ENCODE results near the gene ROR2.

ROR2 gene

DNA sequence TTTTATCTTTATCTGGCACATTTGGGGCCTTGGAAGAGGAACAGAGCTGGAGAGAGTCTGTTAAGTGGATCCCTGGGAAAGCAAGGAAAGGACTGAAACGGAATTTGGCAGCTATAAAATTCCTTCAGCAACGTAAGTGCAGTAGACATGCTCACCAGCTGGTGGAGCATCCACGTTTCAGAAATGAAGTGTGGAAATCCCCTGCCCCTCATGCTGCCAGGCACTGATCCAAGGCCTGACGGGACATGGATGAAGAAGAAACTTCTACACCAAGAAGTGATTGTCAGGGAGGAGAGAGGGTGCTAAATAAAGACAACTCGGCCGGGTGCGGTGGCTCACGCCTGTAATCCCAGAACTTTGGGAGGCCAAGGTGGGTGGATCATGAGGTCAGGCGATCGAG is 209.3 kb downstream of the ROR2 start:
- DNase-seq = no peak

DNA sequence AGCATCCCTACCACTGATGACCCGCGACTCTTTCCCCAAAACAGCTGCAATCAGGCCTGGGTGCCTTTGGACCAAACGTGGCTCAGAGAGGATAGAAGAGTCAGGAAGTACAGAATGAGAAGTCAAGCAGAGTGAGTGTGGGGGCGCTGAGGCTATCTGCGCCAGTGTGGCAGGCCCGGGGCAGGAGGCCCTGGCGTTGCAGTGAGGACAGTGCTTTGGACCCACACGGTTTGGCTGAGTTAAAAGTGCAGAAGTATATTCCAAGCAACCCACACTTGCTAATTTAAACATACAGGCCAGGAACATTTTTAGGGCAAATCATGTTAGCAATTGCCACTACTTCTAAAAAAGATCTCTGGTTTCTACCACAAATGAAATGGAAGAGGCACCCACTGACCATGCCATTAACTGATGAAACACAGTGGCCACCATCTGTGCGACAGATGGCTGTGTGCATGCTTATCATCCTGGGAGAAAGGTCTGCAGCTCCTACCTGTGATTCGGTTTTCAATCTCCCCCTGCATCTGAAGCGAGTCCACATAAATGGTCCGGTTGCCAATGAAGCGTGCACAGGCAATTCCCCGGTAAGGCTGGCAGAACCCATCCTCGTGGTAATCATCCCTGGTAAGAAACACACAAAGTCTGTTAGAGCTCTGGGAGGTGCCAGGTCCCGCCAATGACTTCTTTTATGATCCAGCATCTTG is 213.0 kb downstream of the ROR2 start:
- no peak for DNase-seq

DNA sequence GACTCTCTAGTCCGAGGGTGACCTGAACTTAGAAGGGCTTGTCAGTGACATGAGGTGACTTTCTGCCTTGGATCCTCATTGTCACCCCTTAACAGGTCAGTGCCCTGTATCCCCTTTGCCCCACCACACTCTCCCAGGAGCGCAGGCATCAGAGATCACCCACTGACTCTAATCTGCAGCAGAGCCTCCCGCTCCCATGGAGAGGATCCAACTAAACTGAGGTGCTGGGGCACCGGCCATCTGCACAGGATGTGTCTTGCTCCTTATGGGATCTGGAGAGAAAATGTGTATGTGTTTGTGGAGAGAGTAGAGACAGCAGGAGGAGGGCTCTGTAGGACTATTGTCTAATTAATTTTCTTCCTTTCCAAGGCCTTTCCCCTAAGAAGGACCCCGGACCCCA is 213.7 kb downstream of the ROR2 start:
- no peak for DNase-seq

DNA sequence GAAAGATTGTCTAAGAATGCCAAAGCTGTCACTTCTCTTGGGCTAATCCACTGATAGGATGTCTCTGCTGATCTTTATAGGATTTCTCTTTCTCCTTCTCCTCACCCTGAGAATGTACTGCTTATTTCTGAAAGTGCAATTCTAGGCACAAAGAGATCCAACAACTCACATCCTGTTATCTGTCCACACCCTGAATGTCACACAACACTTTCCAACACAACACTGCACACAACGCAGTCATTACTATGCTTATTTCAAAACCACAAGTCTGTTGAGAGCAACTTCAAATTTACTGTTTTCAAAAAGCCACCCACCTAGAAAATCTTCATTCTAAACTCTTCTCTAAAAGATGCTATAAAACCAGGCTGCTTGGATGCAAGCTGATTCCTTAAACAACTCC is 215.0 kb downstream of the ROR2 start:
- no peak for DNase-seq

DNA sequence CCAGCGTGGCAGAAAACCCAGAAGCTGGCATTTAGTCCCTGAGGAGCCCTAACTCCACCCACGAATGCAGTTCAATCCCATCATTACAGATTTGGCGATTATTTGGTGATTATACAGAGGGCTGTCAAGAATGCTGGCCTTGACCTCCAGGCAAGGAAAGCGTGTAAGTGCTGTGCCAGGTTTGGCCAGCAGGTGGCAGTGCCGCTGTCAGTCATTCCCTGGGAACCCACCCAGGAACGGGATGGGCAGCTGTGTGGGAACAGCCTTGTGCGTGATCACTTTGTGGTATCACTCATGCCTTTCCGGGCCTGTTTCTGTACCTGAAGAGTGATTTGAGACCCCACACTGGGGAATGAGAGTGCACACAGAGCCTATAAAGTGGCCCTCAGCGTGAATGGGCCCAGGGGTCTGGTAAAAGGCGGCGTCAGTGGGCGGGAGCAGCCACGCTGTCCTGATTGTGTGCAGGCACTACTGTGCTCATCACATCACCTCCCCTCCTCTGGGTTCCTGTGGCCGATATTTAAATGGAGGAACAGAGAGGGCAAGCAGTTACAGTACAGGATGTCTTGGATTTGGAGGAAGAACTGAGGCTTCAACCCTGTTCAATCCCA is 215.6 kb downstream of the ROR2 start:
- DNase-seq = peak; percentile 53

DNA sequence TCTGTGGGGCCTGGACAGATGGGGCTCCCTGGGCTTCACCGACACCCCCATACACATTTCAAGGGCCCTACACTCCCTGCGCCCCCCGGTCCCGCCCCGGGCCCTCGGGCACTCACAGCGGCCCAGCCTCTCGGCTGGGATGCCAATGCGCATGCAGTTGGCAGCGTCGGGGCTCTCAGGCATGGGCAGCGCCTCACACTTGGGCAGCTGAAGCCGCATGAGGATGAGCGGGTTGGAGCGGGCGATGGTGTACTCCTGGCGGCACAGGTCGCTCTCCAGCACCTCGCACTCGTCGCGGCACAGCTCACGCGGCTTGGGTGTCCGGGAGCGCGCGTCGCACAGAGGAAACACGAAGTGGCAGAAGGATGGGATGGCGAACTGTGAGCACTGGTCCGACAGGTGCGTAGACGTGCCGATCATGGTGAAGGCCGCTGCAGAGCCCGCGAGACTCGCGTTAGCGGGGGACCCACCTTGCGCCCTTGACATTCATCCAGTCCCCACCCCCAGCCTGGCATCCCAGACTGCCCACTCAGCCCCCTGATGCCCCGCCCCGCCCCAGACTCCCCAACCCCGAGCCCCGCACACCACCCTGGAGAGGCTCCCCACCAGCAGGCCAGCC is 216.9 kb downstream of the ROR2 start:
- DNase-seq = no peak

DNA sequence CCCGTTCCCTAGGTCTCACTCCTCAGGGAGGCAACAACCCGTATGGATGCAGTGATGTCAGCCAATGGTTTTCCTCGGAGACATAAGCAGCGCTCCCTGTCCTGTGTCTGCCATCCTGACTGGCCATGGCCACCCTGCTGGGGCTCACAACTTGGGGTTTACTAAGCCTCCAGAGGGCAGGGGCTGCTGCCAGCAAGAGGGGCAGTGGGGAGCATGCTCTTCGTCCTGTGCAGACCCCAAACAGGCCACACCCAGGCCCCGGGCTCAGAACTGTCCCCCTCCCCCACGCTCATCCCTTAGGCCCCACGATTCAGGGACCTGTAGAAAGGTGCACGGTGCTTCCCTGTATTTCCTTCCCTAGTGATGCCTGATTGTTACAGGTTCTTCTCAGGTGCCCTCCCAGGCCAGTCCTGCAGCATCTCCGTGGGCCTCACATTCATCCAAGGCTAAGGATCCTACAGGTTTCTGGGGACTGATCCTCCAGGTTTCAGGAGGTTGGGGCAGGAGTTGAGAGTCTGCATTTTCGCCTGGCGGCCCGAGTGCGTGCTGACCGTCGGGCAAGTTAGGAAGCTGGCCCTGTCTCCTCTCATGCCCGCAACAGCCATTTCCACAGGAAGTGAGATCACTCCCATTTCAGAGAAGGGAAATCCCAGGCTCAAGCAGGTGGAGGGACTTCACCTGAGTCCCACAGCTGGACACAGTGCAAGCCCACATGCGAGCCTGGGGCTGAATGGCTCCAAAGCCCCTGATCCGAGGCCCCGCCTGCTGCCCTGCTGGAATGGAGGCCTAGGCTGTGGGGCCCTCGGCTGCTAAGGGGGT is 217.6 kb downstream of the ROR2 start:
- no peak for DNase-seq

DNA sequence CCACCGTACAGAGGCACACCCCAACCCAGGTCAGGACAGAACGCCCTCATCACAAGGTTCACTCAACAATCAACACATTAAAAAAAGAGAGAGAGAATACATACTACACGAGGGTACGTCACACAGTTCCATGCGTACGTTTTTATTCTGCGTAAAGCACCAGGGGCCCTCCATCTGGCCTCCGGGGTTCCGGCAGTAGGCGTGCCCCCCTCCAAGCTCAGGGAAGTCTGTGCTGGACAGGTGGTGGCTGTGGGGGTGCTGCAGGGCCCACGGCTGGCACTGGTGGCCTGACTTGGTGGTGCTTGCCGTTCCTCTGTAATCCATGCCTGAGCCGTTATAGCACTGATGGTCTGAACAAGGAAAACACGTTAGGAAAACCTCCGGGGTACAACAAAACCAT is 219.2 kb downstream of the ROR2 start:
- DNase-seq = no peak

DNA sequence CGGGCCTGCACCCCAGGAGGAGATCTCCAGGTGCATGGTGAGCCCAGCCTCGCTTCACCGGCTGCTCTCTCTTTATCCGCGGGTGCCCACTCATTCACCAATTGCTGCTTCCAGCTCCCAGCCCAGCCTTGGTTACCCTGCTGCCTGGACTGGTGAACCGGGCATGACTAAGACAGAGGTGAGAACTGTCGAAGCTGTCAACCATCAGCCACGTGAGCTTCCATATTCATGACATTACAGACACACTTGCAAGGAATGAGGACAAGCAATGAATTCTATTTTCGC is 220.5 kb downstream of the ROR2 start:
- no peak for DNase-seq

DNA sequence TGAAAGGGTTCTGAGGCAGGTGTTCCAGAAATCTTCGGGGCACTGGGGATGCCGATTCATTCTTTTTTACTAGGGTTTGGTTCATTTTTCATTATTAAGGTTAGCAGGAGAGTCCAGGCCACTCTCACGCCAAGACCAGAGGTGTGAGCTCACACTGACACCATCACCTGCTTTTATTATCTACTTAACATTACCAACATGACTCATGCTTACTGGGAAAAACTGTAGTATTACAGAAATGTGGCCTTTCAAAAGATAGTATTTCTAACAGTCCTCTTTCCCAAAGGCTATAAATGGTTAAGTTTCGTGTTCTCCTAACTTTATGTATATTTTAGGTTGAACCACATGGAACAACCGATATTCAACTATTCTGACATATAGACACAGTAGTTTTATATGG is 222.1 kb downstream of the ROR2 start:
- no peak for DNase-seq

DNA sequence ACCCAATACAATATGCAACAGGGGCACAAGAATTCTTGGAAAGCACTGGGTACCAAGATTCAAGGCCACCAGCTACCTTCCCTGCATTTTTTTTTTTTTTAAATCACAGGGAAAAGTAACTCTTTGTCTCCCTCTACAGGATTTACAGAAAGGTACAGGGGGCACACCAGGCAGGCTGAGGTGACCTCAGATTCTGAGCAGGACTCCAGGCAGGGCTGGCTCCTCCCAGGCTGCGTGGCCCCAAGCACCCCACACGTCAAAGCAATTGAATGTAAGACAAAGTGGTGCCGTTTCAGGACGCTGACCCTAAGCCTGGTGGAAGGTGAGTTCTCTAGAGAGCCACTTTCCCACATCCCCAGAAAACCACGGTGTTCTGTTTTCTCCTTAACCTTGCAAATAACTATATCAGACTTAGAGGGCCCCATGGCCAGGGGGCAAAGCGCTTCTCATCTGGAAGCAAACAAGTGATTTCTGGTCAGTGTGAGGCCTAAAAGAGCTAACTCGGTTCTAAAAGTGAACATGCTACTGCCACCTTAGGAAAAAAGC is 222.6 kb downstream of the ROR2 start:
- peak; percentile 39 for DNase-seq

DNA sequence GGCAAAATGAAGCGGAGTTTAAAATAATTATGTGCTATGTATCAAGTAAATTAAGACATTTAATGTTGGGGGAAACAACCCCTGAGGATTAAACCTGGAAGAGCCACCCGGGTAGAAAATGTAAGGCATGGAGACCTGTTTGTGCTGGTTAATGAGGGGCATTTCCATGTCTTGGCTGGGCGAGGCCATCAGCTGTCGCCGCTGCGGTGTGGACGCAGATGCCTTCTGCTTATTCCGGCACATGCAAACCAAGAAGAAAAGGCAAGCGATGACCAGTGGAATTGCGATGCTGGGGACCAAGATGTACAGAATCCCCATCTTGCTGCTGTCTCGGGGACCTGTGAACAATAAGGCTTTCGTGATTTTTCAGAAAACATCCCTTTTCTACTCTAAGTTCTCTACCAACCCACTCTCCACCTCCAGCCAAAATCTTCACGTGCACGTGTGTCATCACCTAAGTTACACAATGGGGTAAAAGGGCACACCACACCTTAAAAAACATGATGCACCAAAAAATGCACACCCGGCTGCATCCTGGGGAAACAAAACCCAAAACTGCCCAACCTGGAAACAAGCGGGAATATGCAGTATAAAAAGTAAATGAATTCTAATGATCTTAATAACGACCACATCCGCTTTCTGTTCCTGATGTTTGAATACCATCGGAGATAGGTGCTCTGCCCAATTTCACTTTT is 223.5 kb downstream of the ROR2 start:
- no peak for DNase-seq

DNA sequence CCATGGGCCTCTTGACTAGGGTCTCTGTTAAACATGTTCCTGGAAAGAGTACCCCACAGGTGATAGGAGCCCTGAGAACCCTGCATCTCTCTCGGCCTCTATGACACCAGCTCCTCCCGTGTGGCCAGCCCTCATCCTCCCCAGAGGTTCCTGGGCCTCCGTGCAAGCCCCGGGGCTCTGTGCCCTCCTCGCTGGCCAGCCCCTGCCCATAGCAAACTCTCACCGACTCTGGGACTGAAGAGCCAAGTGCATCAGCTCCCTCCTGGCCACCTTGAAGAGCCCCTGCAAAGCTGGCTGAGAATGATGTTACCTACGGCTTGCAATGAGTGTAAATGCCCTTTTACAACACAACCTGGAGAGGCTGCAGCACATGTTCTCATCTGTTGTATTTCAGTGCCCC is 224.4 kb downstream of the ROR2 start:
- DNase-seq = no peak

DNA sequence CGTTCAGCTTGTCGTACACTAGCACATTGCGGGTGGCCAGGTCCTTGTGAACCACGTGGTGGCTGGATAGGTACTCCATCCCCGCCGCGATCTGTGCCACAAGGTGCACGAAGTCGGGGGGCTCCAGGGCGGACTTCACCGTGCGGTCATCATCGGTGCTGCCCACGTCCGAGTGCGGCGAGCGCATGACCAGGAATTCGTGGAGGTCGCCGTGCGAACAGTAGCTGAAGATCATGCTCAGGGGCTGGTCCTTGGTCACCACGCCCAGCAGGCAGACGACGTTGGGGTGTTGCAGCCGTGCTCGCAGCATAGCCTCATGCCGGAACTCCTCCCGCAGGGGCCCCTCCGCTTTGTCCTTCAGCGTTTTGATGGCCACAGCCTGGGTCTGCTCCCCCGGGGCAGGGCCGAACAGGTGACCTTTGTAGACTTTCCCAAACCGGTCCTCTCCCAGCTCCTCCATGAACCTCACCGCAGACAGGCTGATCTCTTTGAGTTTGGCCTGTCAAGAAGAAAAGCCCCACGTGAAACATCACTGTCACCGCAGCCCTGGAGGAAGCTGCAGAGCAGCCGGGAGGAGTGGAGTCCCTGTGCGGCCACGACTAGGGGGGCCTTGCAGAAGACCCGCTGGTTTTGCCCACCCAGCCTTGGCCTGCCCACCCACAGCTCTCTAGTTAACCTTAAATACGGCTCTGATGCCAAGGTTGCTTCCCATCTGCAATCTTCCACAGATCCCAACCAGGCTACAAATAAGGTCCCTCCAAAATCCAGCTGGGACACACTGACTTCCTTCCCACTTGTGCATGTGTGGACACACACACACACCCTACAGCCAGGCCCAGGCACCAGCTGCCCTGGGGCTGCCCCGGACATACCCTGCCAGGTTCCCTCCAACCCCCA is 225.2 kb downstream of the ROR2 start:
- no peak for DNase-seq

DNA sequence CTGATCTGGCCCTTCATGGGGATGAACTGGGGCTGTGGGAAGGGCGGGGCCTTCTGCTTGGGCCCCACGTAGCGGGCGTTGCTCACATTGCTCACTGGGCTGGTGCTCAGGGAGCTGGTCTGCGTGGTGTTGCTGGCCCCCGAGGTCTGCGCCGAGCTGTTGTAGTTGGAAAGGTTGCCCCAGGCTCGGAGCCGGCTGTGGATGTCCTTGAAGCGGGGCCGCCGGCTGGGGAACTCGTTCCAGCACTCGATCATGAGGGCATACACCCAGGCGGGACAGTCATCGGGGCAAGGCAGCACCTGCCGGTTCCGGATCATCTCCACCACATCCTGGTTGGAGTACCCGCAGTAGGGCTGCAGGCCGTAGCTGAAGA is 226.0 kb downstream of the ROR2 start:
- no peak for DNase-seq

DNA sequence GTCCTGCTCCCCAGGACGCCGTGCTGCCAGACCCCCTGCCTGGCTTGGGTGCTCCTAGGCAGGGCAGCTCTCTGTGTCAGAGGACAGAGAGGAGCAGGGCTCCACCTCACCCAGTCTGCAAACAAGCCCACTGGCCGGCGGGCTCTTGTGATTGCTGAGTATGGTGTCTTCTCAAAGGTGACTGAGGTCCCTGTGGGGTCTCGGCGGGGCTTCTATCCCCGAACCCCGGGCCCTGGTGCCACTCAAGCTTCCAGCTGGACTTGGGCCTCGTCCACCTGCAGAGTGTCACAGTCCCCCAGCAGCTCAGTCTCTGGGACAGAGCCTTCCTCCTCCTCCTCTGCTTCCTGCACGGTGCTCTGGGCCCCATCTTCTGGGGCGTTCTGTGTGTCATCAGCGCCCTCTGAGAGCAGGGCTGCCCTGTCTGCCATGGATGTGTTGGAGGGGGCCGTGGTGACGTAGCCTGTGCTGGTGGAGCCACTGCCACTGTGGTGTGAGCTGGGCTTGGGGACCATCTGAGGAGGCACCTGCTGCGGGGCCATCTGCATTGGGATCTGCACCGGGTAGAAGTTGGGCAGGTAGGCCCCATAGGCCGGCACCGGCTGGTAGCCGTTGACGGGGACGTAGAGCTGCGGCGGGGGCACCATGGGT is 226.5 kb downstream of the ROR2 start:
- DNase-seq = no peak

DNA sequence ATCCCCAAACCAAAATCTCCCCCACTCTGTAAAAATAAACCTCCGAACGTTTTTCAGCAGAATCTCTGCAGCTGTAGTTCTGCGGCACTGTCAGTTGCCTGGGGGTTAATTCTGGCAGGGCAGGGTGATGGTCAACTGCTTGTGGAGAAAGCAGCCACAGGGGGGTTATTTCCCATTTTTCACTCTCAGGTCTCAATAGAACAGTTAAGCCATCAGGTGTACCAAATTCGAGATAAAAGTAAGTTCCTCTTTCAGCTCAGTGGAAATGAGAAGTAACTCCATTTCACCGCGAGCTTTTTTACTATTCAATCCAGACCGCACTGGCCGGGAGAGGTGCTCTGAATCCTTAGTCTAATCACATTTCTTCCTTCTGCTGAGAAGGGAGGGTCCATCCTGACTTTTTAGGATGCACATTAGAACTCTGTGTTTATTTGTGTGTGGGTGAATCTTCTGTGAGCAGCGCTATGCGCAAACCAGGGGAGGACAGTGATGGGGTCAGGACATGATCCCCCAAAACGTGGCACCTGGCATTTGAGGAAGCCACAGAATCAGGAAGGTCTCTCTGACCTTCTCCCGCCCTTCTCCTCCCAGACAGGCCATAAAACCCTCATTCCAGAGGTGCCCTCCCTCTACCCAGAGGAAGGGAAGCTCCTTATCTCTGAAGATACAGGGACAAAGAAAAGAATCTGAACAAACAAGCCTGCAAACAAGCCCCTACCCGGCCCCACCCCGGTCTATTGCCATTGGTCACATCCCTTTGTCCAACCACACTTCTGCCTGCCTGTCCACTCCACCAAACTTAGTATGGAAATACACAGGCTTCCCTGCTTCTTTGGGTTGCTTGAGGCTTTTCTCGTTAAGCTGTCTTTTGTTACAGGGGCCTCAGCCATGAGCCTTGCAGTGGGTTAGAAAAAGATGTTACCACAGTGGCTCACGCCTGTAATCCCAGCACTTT is 229.0 kb downstream of the ROR2 start:
- no peak for DNase-seq

DNA sequence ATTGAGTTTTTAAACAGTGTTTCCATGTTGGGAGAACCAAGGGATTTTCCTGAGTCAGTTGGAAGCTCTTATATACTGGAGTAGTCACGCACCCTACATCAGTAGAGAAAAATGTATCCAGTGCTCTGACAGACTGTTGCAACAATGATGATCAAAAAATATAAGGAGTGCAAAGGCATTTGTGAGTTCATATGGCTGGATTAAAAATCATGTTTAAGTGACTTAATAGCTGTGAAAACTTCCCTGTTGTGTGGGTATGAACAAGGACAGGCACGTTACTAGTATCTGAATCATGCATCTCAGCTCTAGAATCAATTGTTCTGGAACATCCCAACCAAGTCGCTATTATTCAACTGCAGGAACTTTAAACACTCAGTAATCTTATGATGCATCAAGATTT is 229.7 kb downstream of the ROR2 start:
- no peak for DNase-seq

DNA sequence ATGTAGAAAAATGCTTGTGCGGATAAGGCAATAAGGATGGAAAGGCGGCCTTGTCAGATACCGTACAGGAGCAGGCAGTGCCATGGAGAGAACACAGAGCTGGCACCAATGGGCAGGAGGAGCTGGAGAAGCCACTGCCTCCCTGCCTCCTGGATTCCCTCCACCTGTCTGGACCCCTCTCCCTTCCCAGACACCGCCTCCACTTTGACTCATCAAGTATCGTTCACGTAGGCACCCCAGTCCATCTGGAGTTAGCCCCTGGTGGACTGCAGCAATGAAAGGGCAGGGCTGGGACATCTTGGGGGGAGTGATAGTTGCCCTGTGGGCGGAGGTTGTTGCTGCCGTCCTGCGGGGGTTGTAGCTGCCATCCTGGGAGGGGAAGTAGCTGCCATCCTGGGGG is 232.0 kb downstream of the ROR2 start:
- no peak for DNase-seq

DNA sequence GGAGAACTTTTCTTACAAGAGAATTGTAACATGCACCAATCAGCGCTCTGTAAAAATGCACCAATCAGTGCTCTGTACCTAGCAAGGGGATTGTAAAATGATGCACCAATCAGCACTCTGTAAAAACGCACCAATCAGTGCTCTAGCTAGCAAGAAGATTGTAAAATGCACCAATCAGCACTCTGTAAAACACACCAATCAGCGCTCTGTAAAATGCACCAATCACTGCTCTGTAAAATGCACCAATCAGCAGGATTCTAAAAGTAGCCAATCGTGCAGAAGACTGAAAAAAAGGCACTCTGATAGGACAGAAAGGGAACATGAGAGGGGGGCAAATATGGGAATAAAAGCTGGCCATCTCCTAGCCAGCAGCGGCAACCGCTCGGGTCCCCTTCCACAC is 233.2 kb downstream of the ROR2 start:
- DNase-seq = no peak

Data from right kidney (tissue), 1 donor.